NK-92 (cell line): ENCODE results near the gene CXCL9.
"Not testable (repeated sequence)": the region's sequence is repeated elsewhere in the genome, so short reads cannot be mapped to it uniquely, and the experiment has no call there.

Experiments used
- DNase-seq: peaks from one replicate; lab custom pipeline; 2025; ENCODE audit not compliant: unreplicated experiment; lab: John Stamatoyannopoulos, UW

The CXCL9 gene

DNA sequence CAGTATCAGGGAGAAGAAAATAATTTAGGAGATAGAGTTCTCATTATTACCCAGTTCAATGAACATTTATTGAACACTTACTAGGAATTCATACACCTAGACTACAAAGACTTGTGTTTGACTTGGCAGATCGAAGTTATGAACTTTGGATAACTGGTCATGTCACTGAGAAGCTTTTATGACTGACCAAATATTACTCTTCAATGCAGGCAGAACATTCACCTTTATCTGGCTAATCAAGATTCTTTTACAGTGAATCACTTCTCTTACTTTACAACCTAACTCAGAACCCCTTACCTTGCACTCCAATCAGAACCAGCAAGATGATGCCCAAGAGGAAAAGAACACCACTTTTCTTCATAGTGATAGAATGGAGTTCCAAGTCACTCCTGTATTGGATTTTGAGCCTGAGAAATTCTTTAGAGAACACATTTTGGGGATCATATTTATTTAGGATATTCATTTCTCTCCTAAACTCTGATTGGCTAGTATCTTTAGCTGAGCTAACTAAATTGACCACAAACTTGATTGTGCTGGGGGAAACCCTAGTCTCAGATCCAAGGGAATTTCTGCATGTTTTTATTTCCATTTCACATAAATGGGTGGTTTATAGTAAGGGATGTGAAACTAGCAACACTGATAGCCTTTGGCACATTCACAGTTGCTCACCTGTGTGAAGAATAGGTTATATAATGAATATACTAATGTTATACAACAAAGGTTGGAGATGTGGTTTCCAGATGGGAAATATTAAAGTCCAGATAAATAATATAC lies at the start of gene CXCL9:
Gene CXCL9 (minus strand): TSS at position 421 of the 774 bp plus-strand sequence. CDS start 60 bp downstream, at position 361.
- no peak for DNase-seq

DNA sequence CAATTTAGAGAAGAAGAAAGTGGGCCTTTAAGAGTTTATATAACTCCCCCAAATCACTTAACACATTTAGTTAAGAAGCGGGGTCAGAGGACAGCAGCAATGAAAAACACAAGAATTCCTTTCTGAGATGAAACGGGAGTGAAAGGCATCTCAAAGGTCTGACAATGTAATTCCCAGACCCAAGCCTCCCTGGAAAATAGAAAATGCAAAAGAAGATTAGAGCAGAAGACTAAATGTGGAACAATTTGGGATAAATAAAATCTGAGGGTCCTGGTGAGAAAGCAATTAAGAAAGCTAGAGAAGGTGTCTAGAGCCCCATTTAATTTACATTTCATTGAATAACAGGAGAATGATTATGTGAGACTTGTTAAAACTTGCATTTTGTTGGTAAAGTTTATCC lies 48.1 kb upstream of the CXCL9 start:
- DNase-seq, result no peak

DNA sequence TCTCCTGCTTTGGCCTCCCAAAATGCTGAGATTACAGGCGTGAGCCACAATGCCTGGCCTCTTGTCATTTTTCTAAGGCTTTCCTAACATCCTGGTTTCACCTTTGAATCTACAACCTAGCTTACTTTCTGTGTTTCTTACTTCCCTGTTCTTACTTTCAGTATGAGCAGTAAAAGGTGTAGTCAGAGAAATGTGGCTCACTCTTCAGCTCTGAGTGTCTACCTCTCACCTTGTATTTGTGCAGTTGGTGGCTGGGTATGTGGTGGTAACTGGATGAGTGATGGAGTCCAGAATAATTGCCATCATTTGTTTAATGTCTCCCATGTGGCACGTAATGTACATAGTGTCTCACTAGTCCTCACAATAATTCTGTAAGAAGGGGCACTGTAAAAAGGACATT lies 47.7 kb upstream of the CXCL9 start:
- no peak for DNase-seq

DNA sequence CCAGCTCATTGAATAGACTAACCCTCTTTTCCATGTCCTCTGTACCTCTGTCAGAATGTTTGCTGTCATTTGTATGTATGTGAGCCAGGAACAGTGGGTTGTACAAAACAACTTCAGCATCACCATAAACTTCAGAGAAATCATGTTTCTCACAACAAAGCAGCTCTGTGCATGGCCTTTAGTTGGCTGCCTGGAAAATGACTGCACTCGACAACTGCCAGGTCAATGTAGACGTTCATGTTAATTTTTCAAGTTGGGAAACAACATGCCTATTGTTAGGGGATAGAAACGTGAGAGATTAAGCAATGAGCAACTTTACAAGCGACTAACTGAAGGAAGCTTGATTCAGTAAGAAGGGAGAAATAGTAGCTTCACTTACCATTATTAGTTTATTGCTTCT lies 46.4 kb upstream of the CXCL9 start:
- no peak for DNase-seq

DNA sequence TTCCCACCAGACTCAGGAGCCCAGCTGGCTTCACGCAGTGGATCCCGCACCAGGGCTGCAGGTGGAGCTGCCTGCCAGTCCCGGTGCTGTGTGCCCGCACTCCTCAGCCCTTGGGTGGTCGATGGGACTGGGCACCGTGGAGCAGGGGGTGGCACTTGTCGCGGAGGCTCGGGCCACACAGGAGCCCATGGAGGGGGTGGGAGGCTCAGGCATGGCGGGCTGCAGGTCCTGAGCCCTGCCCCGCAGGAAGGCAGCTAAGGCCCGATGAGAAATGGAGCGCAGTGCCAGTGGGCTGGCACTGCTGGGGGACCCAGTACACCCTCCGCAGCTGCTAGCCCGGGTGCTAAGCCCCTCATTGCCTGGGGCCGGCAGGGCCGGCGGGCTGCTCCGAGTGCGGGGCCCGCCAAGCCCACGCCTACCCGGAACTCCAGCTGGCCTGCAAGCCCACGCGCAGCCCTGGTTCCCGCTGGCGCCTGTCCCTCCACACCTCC lies 43.3 kb upstream of the CXCL9 start:
- not testable (repeated sequence) for DNase-seq

DNA sequence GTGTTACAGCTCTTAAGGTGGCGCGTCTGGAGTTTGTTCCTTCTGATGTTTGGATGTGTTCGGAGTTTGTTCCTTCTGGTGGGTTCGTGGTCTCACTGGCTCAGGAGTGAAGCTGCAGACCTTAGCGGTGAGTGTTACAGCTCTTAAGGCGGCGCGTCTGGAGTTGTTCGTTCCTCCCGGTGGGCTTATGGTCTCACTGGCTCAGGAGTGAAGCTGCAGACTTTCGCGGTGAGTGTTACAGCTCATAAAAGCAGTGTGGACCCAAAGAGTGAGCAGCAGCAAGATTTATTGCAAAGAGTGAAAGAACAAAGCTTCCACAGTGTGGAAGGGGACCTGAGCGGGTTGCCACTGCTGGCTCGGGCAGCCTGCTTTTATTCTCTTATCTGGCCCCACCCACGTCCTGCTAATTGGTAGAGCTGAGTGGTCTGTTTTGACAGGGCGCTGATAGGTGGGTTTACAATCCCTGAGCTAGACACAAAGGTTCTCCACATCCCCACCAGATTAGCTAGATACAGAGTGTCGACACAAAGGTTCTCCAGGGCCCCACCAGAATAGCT lies 42.6 kb upstream of the CXCL9 start:
- DNase-seq, result not testable (repeated sequence)

DNA sequence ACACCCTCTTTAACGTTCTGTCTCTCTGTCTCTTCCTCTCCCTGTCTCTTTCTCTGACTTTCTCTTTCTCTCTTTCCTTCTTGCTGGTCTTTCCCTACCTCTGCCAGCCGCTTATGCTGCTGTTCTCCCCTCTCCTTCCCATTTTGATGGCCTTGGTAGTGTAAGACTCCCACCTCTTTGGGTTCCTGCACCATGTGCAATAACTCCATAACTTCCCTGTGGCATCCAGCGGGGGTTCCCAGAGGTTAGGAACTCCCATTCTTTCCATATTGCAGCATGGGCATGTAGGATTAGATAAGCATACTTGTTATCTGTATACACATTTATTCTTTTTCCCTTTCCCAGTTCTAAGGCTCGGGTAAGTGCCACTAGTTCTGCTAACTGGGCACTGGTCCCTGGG lies 37.4 kb upstream of the CXCL9 start:
- DNase-seq, result not testable (repeated sequence)

DNA sequence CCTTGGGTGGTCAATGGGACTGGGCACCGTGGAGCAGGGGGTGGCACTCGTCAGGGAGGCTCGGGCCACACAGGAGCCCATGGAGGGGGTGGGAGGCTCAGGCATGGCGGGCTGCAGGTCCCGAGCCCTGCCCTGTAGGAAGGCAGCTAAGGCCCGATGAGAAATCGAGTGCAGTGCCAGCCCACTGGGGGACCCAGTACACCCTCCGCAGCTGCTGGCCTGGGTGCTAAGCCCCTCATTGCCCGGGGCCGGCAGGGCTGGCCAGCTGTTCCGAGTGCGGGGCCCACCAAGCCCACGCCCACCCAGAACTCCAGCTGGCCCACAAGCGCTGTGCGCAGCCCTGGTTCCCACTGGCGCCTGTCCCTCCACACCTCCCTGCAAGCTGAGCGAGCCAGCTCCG lies 36.0 kb upstream of the CXCL9 start:
- not testable (repeated sequence) for DNase-seq

DNA sequence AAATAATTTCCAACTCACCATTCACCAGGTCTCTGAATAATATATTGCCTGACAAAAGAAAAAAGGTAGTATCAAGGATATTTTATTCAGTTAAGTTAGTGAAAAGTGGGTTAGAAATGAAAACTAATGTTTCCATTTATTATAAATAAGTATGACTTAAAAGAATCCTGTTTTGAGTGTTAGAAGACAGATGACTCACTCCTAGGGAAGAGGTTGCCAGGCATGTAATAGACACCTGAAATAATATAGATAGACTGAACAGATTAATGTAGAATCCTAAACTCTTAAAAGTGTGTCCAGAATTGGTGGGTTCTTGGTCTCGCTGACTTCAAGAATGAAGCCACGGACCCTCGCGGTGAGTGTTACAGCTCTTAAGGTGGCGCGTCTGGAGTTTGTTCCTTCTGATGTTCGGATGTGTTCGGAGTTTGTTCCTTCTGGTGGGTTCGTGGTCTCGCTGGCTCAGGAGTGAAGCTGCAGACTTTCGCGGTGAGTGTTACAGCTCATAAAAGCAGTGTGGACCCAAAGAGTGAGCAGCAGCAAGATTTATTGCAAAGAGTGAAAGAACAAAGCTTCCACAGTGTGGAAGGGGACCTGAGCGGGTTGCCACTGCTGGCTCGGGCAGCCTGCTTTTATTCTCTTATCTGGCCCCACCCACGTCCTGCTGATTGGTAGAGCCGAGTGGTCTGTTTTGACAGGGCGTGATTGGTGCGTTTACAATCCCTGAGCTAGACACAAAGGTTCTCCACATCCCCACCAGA lies 35.1 kb upstream of the CXCL9 start:
- DNase-seq, result not testable (repeated sequence)

DNA sequence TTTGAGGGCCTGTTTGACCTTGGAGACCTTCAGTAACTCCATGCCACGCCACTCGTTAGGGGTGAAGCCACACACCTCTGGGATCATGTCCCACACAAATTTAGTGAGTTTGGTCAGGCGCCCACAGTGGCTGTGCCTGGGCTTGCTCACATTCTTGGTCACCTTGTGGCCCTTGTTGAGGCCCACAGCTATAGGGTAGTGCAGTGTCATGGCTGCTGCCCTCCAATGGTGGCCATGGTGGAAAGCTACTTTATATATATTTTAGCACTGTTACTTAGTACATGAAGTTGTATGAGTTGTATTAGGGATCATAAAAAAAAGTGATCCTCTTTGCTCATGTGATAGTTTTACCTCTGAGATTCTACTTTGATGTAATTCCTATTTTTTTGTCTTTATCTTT lies 29.5 kb upstream of the CXCL9 start:
- no peak for DNase-seq

DNA sequence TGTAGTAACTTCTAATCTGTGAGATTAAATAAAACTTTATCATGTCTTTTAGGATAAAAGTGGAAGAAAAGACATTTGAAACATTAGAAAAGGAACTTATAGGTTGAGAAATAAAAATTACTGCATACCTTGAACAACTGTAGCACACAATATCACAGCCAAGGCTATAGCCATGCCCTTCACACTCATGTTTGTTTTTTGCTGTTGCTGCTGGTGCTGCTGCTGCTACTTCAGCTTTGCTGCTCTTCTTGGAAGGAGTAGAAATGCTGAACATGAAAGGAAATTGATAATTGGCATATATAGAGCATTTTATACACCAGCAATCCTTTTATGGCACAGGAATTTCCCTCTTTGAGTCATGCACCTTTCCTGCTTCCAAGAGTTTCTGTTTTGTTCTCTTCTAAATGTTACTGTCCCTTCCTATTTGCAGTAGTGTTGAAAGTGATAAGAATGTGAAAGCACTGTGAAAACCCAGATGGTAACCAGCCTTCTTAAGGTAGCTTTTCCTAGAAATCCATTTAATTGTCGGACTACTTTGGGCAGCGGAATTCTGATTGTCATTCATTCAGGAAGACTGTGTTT lies 28.6 kb upstream of the CXCL9 start, which contains the start of gene CXCL11:
Gene CXCL11 (minus strand): TSS at position 272 of the 582 bp plus-strand sequence. CDS start 83 bp downstream, at position 189.
- no peak for DNase-seq

DNA sequence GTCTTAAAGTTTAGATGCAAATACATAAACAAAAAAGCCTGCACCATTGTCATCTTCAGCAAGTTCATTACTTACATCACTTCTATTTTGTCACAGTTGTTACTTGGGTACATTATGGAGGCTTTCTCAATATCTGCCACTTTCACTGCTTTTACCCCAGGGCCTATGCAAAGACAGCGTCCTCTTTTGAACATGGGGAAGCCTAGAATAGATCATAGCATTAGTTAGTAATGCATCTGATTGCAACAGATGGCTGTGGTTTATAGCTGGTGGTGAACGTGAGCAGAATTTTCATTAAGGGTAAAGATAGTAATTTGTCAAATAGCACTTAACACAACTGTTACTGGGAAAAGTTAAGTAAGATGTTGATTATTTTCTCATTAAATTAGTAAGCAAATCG lies 27.8 kb upstream of the CXCL9 start:
- no peak for DNase-seq

DNA sequence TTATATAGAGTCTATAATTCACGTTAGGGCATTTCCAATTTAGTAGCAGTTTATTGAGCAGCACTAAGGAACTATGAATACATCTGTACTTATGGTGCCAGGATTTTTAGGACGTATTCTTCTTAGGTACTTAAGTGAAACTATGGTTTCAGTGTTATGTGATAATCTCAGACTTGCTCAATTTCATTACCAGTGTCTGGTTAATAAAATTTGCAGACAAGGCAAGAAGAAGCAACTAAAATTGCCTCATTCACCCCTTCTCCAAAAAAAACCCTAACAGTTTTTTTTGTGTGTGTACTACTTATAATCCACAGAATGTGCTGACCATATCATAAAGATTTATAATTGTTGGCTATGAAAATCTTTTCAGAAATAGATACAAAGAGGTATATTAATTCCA lies 22.0 kb upstream of the CXCL9 start:
- no peak for DNase-seq

DNA sequence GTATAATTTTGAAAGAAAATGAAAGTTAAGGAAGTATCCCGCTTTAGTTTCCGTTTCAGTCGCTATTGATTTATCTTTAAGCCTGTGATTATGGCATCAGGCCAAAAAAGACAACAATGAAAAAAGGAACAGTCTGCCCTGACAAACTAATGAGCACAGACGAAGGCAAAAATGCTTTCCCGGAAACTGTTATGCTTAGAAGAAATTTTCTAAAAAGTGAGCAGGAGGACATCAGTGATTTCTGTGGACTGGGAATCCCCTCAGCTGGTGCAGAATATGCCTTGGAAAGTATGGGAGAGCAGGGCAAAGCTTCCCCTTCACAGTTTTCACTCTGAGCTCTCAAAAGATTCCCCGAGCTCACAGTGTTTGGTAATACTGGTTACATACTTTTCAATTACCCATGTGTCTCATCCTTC lies 21.0 kb upstream of the CXCL9 start:
- DNase-seq, result no peak

DNA sequence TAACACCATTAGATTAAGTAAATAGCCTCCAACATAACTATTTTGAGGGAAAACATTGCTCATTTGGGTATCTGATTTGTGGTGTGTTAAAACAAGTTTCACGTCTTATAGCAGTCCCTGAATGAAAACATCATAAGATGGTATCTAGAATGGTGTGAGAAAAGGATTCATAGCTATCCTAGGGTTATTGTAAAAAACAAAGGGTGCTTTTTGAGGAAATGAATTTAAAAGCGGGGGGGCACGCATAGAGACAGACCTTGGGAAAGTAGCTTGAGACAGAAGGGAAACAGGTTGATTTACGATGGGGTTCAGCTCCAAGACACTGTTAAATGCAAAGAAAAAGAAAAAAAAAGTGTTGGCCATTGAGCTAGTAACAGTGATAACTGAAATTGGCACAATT lies 16.8 kb upstream of the CXCL9 start:
- DNase-seq, result no peak

DNA sequence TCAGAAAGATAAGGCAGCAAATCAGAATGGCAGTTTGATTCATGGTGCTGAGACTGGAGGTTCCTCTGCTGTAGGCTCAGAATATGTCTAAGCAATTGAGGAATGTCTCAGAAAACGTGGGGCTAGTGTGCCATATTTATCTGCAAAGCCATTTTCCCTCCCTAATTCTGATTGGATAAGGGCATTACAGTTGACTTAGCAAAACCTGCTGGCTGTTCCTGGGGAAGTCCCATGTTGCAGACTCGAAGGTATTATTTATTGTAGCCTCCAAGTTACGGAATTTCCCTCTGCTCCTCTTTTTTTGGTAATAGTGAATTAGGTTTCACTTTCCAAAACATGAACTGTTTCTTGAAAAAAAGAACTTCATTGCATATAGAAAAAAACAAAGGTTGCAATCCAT lies 16.1 kb upstream of the CXCL9 start, which contains the start of gene CXCL10:
Gene CXCL10 (minus strand): TSS at position 109 of the 400 bp plus-strand sequence. CDS start 66 bp downstream, at position 43.
- DNase-seq, result no peak

DNA sequence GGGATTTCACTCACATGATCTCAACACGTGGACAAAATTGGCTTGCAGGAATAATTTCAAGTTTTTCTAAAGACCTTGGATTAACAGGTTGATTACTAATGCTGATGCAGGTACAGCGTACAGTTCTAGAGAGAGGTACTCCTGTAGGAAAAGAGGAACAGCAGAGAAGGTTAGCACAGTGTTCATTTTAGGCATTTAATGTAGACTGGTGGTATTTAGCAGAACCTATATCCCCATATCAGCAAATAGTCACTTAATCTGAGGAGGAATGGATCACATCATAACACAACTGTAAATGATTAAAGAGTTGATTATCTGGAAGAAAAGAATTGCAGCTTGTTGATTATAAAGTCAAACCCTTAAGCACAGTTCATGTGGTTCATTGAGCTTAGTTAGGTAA lies 15.4 kb upstream of the CXCL9 start:
- DNase-seq, result no peak

DNA sequence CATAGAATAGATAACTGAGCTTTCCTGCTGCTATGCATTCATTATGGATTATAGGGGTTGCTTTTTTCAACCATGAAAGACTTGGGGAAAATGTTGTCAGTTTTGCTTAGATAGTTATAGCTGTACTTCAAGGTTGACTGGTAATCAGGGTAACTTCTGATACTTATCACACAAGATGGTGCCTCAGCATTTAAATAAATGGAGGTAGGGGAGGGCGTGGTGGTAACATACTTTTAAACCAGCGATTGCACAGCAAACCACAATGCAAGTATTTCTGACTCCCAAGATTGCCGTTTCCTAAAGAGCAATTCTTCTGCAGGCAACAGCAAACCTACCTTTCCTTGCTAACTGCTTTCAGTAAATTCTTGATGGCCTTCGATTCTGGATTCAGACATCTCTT lies 14.7 kb upstream of the CXCL9 start:
- no peak for DNase-seq

DNA sequence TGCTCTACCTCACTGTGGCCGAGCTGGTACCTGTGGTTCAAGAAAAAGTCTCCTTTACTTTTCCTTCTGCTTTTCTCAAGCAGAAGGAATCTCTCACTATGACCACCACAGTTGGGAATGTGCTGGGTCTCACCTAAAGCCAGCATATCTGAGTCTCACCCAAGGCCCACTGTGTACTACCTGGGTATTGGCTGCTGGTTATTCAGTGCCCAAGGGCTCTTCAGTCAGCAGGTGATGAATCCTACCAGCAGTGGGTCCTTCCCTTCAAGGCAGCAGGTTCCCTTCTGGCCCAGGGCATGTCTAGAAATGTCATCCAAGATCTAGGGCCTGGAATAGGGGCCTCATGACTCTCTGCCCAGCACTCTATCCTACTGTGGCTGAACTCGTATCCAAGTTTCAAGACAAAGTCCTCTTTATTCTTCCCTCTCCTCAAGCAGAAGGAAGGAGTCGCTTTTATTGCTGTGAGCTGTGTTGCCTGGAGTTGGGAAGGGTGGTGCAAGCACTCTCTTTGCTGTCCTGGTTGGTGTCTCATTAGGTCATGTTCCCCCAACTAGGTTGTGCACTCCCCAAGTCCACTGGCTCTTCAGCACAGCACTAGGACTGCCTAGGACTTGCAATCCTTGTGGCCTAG lies 9.9 kb upstream of the CXCL9 start:
- DNase-seq, result no peak

DNA sequence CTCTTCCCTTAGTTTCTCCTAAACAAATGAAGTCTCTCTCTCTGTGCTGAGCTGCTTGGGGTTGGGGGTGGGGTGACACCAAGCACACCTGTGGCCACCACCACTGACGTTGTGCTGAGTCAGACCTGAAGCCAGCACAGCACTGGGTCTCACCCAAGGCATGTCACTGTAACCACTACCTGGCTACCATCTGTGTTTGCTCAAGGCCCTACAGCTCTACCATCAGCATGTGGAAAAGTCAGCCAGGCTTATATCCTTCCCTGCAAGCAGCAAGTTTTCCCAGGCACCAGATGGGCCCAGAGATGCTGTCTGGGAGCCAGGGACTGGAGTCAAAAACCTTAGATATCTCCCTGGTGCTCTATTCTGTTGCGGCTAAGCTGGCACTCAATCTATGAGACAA lies 9.1 kb upstream of the CXCL9 start:
- DNase-seq, result no peak

DNA sequence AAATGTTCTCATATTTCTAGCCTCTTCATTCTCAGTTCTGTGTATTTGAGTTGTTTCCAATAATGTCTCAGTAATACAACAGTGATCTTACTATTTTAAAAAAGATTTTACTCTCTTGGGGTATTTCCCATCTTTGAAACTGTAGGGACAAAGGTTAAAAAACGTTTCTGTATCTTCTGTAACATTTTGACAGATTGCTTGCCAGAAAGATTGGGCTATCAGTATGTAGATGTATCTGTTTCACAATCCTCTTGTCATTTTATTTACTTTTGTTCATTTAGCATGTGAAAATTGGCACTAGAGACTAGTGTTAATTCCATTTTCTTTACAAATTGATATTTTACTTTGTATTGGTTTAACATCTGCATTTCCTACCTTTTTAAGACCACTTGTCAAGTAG lies 6.2 kb upstream of the CXCL9 start:
- DNase-seq, result no peak
